HG03039 (cell line): Measurements from ENCODE around the gene CACNB2.
"Not testable (repeated sequence)": the region's sequence is repeated elsewhere in the genome, so short reads cannot be mapped to it uniquely, and the experiment has no call there.

Experiments used
- ATAC-seq: cut with Tn5 transposase; IDR thresholded peaks from one replicate; pipeline ENCODE4 v1.9.1; 2021; ENCODE audit warnings: mild to moderate bottlenecking, moderate library complexity; ENCODE audit not compliant: unreplicated experiment

Gene CACNB2

GRCh38 chr10:18196806-18197550, 56.8 kb downstream of the CACNB2 start:
- no peak for ATAC-seq

- no peak for ATAC-seq
These were observed 57.5 kb downstream of the CACNB2 start for GRCh38 chr10:18197706-18198105.

DNA sequence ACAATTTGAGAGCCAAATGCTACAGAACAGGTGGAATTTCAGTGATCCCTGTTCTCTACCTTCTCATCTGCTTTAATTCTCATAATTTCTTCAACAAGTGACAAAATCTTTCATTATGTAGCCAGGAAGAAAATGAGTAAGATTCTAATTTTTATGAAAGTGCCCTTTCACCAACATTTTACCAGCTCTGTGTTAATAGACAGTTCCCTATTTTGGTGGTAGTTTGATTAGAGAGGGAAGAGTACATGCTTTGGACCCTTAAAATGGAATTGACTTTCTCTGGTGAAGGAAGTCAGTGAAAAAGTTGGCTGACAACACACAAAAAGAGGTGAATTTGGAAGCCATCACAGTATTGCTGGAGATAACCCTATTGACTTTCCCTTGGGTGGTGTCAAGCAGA, 61.7 kb downstream of the CACNB2 start:
- ATAC-seq = no peak

- no peak for ATAC-seq
These were observed 62.6 kb downstream of the CACNB2 start for GRCh38 chr10:18202680-18203460.

DNA sequence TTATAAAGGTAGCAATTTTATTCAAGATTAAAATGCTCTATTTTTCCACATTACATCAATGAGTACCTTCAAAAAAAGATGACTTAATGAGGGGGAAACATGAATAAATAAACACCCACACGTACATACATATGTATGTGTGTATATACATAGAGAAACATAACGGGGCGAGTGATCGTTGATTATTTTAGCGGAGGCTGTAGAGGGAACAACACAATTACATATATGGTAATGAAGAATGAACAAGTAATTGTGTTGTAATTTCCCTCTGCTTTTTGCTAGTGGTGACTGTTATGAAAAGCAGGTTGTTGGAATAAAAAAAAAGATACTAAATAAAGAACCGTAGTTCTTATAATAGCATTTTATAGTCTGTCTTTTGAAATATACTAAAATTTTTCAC, 63.2 kb downstream of the CACNB2 start:
- no peak for ATAC-seq

DNA sequence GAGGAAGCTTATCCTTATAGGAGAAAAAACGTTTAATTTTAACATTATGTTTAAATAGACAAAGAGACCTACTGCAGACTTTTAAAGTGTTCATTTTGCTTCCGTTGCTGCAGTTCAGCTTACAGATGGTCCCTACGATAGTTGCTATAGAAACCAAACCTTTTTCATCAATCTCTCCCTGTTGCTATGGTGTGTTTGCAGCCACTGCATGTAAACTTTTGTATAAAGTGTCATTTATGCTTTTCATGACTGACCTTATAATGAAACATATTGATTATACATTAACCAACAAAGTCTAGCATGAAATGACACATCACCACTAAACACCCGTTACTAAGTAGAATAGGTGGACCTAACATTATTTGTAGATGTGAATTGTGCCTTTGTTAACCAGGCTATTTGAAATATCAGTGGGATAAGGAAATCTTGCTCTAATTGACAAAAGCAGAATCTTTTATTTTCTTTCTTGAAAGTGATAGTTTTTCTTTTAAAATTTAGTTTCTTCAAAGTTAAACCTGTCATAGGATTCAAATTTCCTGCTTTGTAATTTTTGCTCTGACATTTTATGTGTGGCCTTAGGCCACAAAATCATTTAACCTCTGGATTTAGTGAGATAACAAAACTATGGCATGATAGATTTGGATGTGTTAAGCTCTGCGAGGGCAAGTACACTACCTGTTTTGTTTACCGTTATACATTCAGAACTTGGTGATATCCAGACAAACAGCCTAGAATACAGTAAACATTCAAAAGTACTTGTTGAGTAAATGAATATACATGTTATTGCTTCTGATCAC, 64.0 kb downstream of the CACNB2 start:
- no peak for ATAC-seq

GRCh38 chr10:18205098-18205834, 65.0 kb downstream of the CACNB2 start:
- no peak for ATAC-seq

- ATAC-seq = not testable (repeated sequence)
These were observed 68.0 kb downstream of the CACNB2 start for GRCh38 chr10:18208186-18208585.

GRCh38 chr10:18209241-18209640, 69.0 kb downstream of the CACNB2 start:
- ATAC-seq = no peak

DNA sequence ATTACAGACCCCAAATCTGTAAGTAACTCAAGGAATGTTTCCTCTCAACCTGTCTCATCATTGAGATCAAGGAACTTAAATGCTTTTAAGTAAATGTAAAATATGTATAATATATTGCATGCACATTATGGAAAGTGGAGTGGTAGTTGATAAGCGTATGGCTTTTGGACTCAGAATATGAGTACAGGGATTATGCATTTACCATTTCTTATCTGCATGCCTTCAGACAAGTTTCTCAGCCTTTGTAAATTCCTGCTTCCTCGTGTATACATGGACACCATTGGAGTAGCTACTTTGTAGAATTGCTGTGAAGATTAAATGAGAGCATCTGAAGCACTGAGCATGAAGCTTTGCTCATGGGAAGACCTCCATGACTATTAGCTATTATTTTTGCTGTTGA, 70.5 kb downstream of the CACNB2 start:
- ATAC-seq = no peak

DNA sequence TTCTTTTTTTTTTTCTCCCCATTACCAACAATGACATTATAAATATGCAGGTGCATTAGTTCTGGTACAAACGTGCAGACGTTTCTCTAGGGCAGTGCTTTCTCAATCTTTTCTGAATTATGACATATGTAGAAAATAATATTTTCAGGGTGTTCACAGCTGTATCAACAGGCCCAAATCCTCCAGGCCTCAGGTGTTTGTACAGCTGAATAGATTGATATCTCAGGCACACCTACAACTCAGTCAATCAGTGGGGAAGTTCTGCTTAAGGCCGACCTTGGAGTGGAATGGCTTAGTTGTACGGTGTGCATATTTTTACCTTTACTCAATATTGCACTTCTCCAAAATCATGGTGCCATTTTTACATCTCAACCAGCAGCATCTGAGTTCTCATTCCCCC, 71.6 kb downstream of the CACNB2 start:
- ATAC-seq = no peak

- no peak for ATAC-seq
These were observed 73.0 kb downstream of the CACNB2 start for GRCh38 chr10:18213271-18213670.

DNA sequence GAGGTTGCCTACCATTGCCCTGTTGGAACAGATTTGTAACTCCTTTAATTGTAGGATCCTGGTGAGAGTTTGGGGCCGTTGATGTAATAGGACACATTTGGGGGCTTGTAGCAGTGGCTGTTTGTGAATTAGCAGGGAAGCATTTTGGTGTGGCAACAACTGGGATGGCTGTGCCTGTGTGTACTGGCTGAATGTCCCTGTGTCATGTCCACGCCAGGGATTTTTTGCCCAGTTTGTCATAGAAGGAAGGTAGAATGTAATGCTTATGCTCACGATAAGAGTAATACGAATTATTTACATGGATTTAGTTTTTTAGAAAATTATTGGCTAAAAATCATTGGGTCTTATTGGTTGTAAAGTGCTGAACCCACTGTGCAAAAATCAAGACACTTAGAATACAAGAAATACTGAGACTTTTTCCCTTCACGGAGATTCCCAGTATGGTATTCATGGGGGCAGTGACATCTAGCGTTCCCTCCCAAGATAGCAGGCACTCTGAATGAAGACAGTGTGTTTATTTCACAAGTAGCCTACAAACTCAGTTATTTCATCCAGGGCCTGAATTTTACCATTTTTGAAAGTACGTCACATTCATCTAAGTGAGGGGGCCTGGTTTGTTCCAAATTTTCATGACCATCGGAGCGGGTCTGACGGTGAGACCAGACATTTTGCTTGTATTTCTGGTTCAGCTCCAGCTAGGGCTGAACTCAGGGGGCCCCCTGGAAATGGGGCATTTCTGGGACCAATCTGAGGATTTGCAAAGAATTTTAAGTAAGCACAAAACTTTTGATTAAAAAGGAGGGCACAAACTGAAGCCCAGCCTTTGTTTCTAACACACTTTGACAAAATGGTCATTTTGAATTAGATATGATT, 74.7 kb downstream of the CACNB2 start:
- ATAC-seq = no peak

DNA sequence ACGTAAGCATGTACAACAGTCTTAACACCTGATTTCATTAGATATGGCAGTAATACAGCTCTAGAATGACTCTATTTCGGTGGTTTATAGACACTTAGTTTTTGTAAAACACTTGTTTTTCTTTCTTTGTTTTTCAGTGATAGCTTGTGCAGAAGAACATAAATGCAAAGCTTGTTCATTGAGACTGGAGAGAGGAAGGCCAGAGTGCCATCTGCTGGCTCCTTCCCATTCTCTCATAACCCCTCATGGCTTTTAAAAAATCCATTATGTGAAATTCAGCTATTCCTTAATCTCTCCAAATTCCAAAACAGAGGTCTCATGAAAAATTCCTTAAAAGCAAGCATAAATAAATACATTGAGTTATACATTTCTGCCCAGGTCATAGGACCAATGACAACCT, 76.3 kb downstream of the CACNB2 start:
- no peak for ATAC-seq

DNA sequence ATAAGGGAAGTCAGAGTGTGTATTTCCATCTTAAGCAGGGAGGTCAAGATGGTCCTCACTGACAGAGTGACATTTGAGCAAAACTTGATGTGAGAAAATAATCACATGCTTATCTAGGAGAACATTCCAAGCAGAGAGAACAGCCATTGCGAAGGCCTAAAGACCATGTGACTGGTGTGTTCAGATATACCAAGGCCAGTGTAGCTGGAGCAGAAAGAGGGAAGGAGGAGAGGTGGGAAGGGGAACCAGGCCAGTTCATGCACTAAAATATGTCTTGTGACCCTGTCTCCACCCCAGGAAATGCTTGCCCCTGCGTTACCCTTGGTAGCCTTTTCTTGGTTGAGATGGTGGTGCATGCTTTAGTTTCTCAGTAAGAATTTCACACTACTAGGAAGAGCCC, 77.4 kb downstream of the CACNB2 start:
- ATAC-seq = no peak

DNA sequence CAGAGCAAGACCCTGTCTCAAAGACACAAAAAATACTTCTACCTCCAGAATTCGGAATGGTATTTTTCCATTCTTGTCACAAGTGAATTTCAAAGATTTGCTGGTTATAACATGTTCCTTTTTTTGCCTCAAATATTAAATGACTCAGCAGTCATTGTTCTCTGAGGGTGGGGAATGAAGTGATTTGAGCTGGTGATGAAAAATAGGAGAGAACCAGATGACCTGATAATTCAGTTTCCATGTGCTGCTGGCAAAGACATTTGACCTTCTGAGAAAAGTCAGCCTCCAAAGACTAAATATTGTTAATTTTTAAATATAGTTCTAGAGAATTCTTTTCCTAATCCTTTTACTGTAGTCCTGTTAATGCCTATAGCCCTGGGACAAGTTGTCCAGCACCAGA, 78.9 kb downstream of the CACNB2 start:
- ATAC-seq = no peak

DNA sequence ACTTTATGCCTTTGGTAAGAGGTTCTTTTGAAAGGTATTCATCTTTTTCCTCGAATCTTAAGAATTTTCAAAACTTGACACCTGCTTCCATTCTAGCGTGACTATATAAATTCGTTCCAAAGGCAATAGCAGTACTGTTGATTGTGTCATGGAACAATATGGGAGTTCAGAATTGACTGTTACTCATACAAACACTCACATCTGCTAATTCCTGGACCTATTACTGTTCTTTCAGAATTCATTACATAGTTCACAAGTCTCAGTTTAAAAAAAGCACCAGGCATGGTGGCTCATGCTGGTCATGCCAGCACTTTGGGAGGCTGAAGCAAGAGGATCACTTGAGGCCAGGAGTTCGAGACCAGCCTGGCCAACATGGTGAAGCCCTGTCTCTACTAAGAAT, 80.9 kb downstream of the CACNB2 start:
- no peak for ATAC-seq

GRCh38 chr10:18221882-18222281, 81.7 kb downstream of the CACNB2 start:
- no peak for ATAC-seq

- ATAC-seq = no peak
These were observed 82.6 kb downstream of the CACNB2 start for GRCh38 chr10:18222866-18223265.

- ATAC-seq = no peak
These were observed 83.7 kb downstream of the CACNB2 start for GRCh38 chr10:18223898-18224297.
